NCI-H1417 treated with DMSO at 0.1 percent for 48 hours (cell line): Measurements from ENCODE around the gene ZNF235.
"Not testable (repeated sequence)": the region's sequence is repeated elsewhere in the genome, so short reads cannot be mapped to it uniquely, and the experiment has no call there.

Experiments used
- DNase-seq: peaks from one replicate; lab custom pipeline; 2025; lab: John Stamatoyannopoulos, UW

ZNF235 gene

GRCh38 chr19:44304659-44305193, at the start of gene ZNF235:
ZNF235 (minus strand) TSS chr19:44305025; CDS start chr19:44303404, 1,621 bp downstream.
- DNase-seq, result peak; percentile 2

GRCh38 chr19:44346556-44346955, 41.7 kb upstream of the ZNF235 start:
- DNase-seq, result no peak

- no peak for DNase-seq
These were observed 41.1 kb upstream of the ZNF235 start for GRCh38 chr19:44345959-44346358.

GRCh38 chr19:44344255-44344654, 39.4 kb upstream of the ZNF235 start:
- DNase-seq, result no peak

DNA sequence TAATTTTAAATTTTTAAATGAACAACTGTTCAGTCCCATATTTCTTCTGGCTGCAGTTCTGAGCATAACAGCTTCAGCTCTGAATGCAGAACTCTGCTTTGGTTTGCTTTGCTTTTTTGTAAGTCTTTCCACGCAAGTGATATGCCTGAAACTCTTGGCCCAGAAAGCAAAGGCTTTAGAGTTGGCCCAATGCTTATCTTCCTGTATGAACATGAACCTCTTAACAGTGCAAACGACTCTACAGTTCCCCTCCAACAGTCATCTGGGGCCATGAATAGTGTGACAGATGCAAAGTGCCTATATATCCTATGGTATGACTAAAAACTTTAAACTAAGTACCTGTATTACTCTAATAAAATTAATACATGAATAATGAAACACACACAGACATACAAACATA, 37.0 kb upstream of the ZNF235 start:
- DNase-seq, result no peak

GRCh38 chr19:44334639-44335038, 29.8 kb upstream of the ZNF235 start:
- not testable (repeated sequence) for DNase-seq

- DNase-seq, result no peak
These were observed 27.3 kb upstream of the ZNF235 start for GRCh38 chr19:44332145-44332544.

GRCh38 chr19:44315883-44316282, 11.1 kb upstream of the ZNF235 start:
- DNase-seq, result no peak

DNA sequence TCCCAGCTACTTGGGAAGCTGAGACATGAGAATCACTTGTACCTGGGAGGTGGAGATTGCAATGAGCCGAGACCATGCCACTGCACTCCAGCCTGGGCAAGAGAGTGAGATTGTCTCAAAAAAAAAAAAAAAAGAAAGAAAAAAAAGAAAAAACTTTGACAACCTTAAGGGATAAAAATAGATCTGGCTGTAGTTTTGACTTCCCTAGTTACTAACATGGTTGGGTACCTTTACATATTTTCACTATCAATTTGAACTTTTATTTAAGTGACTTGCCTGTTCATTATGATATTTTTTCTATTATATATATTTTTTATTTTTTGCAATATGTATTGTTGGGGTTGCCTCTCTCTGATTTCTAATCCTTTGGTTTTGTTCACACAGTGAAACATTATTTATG, 8.4 kb upstream of the ZNF235 start:
- no peak for DNase-seq

DNA sequence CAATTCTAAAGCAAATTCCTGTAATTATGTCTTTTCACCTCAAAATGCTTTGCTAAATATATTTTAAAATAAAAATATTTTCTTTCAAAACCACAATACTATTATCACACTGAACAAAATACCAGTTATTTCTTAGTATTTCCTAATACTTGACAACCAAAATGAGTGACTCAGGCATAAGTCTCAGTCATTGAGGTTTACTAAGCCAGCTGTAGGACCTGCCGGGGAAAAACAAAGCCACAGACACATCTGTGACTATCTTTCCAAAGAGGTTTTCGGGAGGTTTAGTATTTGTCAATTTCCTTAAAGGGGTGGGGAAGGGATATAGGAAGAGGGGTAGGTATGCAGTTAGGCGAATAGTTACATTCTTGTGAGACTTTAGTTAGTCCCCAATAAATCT, 3.2 kb upstream of the ZNF235 start:
- DNase-seq, result no peak

DNA sequence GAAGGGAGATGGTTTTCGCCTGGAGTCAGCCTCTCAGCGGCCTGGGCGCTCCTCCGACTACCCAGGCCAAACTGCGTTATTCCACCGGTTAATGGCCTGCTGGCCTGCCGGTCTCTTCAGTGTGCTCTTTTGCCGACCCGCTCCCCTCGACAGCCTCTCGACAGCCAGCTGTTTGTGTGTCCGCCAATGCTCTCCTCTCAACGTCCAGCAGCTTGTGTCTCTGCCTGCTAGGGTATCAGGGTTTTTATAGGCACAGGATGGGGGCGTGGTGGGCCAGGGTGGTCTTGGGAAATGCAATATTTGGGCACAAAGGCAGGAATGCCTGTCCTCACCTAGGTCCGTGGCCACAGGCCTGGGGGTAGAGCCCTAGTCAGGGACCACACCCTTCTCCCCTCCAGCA, 1.5 kb upstream of the ZNF235 start:
- DNase-seq, result no peak

DNA sequence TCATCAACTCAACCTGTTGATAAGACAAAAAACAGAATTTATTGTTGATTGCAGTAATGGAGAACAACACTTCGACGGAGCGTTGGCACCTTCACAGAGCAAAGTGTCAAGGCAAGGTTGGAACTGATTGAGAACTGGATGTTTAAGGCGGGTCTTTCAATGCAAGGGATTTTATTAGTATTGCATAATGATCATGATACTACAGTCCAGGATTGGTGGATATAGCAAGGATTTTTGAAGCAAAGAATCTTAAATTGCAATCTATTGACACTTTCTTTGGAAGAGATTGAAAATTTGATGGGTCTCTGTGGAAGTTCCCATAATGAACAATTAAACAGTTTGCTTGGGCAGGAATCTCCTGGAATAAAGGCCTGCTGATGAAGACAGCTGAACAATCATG, 632 bp upstream of the ZNF235 start:
- DNase-seq, result no peak

DNA sequence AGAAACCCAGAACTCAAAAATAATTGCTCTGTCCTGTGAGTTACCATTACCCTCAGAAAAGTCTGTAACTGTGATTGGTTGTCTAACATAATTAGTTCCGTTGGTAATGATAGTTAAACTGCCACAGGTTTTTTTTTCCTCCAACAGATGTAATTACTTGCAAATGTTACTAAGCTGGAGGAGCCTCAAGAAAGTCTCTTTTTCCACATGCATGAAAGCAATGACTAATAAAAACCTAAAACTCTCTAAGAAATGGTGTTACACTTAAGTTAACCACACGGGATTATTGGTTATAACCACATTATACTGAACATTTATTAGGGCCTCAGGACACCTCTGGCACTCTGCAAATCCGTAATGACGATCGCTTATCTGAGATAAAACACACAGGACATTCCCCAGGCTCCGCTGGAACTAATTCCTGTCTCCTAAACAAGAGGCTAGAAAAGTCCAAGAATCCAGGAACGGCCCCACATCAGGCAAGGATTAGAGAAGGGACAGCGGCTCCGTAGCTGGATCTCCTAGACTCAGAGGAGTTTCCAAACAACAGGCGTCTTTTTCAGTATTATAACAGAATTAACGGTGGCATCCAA, 753 bp downstream of the ZNF235 start:
- DNase-seq, result no peak

DNA sequence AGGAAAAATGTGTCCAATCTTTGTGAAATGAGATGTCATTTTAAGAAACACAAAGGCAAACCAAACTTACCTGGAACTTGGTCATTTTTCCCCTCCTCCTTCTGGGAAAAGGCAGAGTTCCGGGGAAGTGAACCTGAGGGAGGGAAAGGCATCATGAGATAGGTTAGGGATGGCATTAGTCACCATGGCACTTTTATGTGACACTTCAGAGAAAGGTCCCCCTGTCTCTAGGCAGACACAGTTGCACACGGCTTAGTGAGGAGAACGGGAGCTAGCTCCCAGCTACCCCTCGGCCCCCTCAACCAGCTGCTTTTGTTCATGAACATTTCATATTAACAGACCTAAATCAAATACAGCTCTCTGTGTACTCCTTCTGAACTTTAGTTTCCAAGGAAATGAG, 1.5 kb downstream of the ZNF235 start:
- no peak for DNase-seq

GRCh38 chr19:44284968-44285367, 19.9 kb downstream of the ZNF235 start:
- no peak for DNase-seq

DNA sequence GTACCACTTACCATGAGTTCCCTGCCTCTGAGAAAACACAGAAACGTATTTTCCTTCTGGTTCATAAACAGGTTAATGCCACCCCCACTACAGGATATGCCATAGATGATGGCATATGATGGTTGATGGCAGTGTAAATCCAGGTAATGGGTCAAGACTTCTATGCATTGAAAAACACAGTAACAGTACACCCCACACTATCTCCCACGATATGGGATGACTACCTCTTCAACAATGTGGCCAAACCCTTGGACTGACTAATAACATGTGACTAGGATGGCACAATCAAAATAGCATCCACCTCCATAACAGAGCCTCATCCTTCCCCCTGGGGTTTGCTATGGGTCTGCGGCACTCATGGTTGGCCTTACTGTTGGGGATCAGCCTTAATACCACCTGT, 22.0 kb downstream of the ZNF235 start:
- no peak for DNase-seq

- DNase-seq, result no peak
These were observed 23.9 kb downstream of the ZNF235 start for GRCh38 chr19:44280916-44281315.

DNA sequence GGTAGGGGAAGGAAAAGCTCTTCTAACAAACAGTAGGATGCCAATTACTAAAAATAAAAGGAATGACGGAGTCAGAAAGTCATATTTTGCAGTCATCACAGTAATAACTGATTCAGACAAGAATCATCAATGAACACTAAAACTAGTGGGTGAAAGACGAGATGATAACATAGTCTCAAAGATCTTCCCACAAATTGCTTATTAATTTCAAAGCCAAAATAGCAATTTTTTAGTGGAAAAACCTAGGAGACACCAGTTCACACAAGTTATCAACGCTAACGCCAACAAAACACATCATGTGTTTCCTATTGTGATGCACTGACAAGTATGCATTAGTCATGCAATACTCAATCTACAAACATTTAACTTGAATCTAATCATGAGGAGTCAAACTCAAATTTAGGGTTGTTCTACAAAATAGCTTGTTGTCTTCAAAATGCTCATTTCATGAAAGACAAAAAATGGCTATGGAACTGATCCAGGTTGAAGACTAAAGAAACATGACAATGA, 26.6 kb downstream of the ZNF235 start:
- DNase-seq, result no peak

DNA sequence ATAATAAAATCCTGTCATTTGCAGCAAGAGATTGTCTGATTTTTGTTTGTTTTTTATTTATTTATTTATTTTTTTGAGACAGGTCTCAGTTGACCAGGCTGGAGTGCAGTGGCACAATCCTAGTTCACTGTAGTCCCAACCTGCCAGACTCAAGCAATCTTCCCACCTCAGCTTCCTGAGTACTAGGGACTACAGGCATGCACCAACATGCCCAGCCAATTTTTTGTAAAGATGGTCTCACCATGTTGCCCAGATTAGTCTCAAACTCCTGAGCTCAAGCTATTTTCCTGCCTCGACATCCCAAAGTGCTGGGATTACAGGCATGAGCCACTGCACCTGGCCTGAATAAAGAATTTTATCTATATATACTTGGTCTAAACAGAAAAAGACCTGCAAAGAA, 27.5 kb downstream of the ZNF235 start:
- no peak for DNase-seq

GRCh38 chr19:44260695-44261446, 44.0 kb downstream of the ZNF235 start:
- DNase-seq, result no peak

DNA sequence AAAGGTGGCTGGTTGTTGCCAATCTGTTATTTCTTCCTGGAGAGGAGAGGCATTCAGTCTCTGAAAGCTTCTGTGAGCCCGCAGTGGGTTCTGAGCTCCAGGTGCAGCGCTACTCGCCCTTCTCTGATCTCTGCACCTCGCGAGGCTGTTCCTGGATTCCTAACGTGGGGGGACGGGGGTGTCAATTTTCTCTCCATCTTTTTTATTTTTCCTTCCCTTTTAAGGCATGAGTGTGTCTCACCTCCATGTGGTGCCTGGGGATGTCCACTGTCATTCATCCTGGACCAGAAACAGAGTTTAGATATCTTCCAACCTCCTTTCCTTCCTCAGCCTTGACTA, 44.5 kb downstream of the ZNF235 start:
- no peak for DNase-seq

DNA sequence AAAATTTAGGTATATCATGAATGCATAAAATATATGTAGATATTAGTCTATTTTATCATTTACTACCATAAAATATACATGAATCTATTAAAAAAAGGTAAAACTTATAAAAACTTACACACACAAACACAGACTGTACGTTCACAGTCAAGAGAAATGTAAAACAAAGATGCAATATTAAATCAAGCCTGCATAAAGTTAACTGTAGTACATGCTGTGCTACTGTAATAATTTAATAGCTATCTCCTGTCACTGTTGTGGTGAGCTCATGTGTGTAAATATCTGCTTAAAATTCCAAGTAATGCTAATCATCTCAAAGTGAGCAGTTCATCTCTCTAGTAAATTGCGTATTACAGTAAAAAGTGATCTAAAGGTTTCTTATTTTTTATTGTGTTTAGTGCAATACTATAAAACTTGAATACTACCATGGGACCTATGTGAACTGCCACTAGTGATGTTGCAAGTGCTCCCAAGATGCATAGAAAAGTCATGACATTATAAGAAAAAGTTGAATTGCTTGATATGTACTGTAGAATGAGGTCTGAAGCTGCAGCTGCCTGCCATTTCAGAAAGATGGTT, 45.9 kb downstream of the ZNF235 start:
- DNase-seq, result no peak

DNA sequence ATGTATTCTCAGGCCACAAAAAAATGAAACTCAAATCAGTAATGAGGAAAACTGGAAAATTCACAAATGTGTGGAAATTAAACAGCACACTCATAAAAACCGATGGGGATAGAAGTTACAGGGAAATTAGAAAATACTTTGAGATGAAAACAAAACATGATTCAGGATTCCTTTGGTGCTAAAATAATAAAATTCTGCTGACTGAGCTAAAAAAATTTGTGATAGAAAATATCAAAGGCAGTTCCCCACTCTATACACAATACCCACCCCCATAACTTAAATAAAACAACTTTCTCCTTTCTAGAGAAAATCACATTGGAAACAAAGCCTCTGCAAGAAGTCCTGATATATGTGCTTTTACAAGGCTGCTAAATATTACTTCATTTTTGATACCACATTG, 46.7 kb downstream of the ZNF235 start:
- DNase-seq, result no peak
